ENCODE measurements around the gene SORCS1.

GRCh38 chr10:107085665-107086525 lies 78.6 kb downstream of the SORCS1 start:
- TF ChIP-seq CTCF (IDR thresholded peaks at IDR 0.05; ENCODE audit: low read depth, low read length) (no peak), POLR2A (IDR thresholded peaks at IDR 0.05; ENCODE audit: extremely low read depth, insufficient read length) (no peak), MYC (IDR thresholded peaks at IDR 0.05; ENCODE audit: low read depth, low read length) (no peak), MAX (IDR thresholded peaks at IDR 0.05; ENCODE audit: low read depth, low read length) (no peak)

Measured in NB4 (cell line).